ENCODE results near the gene PIP4K2C. TPM values are rescaled to one million over a fixed set of nuclear protein-coding genes. Genes with fewer than 3 reads are reported as not detected.
A peak's percentile ranks its signal among the peaks of the same experiment; 100 is the strongest.

PIP4K2C gene
- total RNA-seq, 3 donors from 2014 or later (not counting 1 experiment from before 2014, with no cell fraction given): 41.0 to 62.9 (median 52.0) TPM

DNA sequence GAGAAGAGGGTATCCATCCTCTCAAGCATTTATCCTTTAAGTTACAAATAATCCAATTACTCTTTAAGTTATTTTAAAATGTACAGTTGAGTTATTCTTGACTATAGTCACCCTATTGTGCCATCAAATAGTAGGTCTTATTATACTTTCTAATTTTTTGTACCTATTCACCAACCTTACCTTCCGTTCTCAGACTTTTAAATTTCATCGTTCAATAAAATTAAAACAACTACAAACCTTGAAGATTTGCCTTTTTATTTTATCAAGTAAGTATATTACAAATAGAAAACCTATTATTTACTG lies 43.0 kb upstream of the PIP4K2C start:
- H3K4me1 Mint-ChIP-seq: peaks cover 27 to 47% of the 10 kb centered on the region in 2 donors
- Histone ChIP-seq H3K27ac (ENCODE audit: low read length) (no peak overlapping the region), H3K27me3 (ENCODE audit: control insufficient read depth, insufficient read depth, low read length) (peaks cover 14% of the 10 kb centered on the region), H3K4me3 (ENCODE audit: low read length) (no peak overlapping the region), H3K36me3 (ENCODE audit: control insufficient read depth, insufficient read depth, low read length) (no peaks in the 10 kb centered on the region), H3K4me1 (ENCODE audit: control insufficient read depth, insufficient read depth, low read length) (peaks cover 26% of the 10 kb centered on the region), H3K9me3 (ENCODE audit: control insufficient read depth, insufficient read depth, low read length) (no peaks in the 10 kb centered on the region)
- peak overlapping the region; percentile 90 for H3K4me3 Mint-ChIP-seq
- no CpG with 5 or more reads among the region's 2 CpGs for WGBS (ENCODE audit: insufficient coverage)
- H3K36me3 Mint-ChIP-seq: no peaks in the 10 kb centered on the region
- H3K27me3 Mint-ChIP-seq (ENCODE audit: low read depth in 2 of 2): peaks cover 9 to 22% of the 10 kb centered on the region in 2 donors
- intact Hi-C loops (cut with micrococcal nuclease): no loop called here
- DNase-seq (no peak), ATAC-seq (no peak)
- TF ChIP-seq, protein P1, sequence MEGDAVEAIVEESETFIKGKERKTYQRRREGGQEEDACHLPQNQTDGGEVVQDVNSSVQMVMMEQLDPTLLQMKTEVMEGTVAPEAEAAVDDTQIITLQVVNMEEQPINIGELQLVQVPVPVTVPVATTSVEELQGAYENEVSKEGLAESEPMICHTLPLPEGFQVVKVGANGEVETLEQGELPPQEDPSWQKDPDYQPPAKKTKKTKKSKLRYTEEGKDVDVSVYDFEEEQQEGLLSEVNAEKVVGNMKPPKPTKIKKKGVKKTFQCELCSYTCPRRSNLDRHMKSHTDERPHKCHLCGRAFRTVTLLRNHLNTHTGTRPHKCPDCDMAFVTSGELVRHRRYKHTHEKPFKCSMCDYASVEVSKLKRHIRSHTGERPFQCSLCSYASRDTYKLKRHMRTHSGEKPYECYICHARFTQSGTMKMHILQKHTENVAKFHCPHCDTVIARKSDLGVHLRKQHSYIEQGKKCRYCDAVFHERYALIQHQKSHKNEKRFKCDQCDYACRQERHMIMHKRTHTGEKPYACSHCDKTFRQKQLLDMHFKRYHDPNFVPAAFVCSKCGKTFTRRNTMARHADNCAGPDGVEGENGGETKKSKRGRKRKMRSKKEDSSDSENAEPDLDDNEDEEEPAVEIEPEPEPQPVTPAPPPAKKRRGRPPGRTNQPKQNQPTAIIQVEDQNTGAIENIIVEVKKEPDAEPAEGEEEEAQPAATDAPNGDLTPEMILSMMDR (IDR thresholded peaks at IDR 0.05): no peak
- no peak overlapping the region for H3K27ac Mint-ChIP-seq
- H3K9me3 Mint-ChIP-seq: no peaks in the 10 kb centered on the region

- Mint-ChIP-seq H3K27ac (no peak overlapping the region), H3K4me1 (peaks cover 27 to 44% of the 10 kb centered on the region in 2 donors), H3K9me3 (no peaks in the 10 kb centered on the region), H3K36me3 (no peaks in the 10 kb centered on the region), H3K27me3 (ENCODE audit: low read depth in 2 of 2) (peaks cover 14 to 27% of the 10 kb centered on the region in 2 donors), H3K4me3 (peak overlapping the region; percentile 21)
- 59% methylated on average over 2 of the region's 2 CpGs for WGBS (ENCODE audit: insufficient coverage)
- Histone ChIP-seq H3K4me1 (ENCODE audit: control insufficient read depth, insufficient read depth, low read length) (peaks cover 26% of the 10 kb centered on the region), H3K36me3 (ENCODE audit: control insufficient read depth, insufficient read depth, low read length) (no peaks in the 10 kb centered on the region), H3K9me3 (ENCODE audit: control insufficient read depth, insufficient read depth, low read length) (no peaks in the 10 kb centered on the region), H3K27ac (ENCODE audit: low read length) (no peak overlapping the region), H3K4me3 (ENCODE audit: low read length) (no peak overlapping the region), H3K27me3 (ENCODE audit: control insufficient read depth, insufficient read depth, low read length) (peaks cover 14% of the 10 kb centered on the region)
- TF ChIP-seq, protein P1 (IDR thresholded peaks at IDR 0.05): no peak
- ATAC-seq: no peak
- intact Hi-C loops (cut with micrococcal nuclease): no loop called here
- no peak for DNase-seq
Measured at GRCh38 chr12:57548488-57548887, 42.5 kb upstream of the PIP4K2C start.

GRCh38 chr12:57549203-57549908 lies 41.6 kb upstream of the PIP4K2C start:
- H3K4me3 Mint-ChIP-seq: no peak overlapping the region
- no peaks in the 10 kb centered on the region for H3K36me3 Mint-ChIP-seq
- Histone ChIP-seq H3K4me1 (ENCODE audit: control insufficient read depth, insufficient read depth, low read length) (peaks cover 26% of the 10 kb centered on the region), H3K4me3 (ENCODE audit: low read length) (no peak overlapping the region), H3K27ac (ENCODE audit: low read length) (no peak overlapping the region), H3K9me3 (ENCODE audit: control insufficient read depth, insufficient read depth, low read length) (no peaks in the 10 kb centered on the region), H3K27me3 (ENCODE audit: control insufficient read depth, insufficient read depth, low read length) (peaks cover 14% of the 10 kb centered on the region), H3K36me3 (ENCODE audit: control insufficient read depth, insufficient read depth, low read length) (no peaks in the 10 kb centered on the region)
- DNase-seq (no peak), ATAC-seq (no peak)
- peaks cover 19 to 33% of the 10 kb centered on the region in 2 donors for H3K27me3 Mint-ChIP-seq (ENCODE audit: low read depth in 2 of 2)
- WGBS (ENCODE audit: insufficient coverage): 46% methylated on average over 13 of the region's 13 CpGs
- intact Hi-C loops (cut with micrococcal nuclease): no loop called here
- TF ChIP-seq, protein P1 (IDR thresholded peaks at IDR 0.05): no peak
- peaks cover 27 to 40% of the 10 kb centered on the region in 2 donors for H3K4me1 Mint-ChIP-seq
- H3K27ac Mint-ChIP-seq: no peak overlapping the region
- no peaks in the 10 kb centered on the region for H3K9me3 Mint-ChIP-seq
